Right lobe of liver (tissue), 6 donors: ENCODE data around the gene RASGRF2. TPM values are rescaled to one million over a fixed set of nuclear protein-coding genes. Genes with fewer than 3 reads are reported as not detected.

ENCODE experiments used
- ATAC-seq, 4 donors: fragments of 200-7000 bp; cut with Tn5 transposase; one replicate each; pipeline ENCODE4 v1.9.1; 2020; ENCODE audit warnings: mild to moderate bottlenecking in 4 of 4, moderate library complexity in 4 of 4
- DNase-seq, 3 donors: peaks; one replicate each; pipeline ENCODE4 v3.0.0-alpha.2; 2020
- H3K27ac ChIP-seq, 3 donors: fragments of 200-600 bp; one replicate each; pipeline ENCODE4 v1.8.0; 2022
- H3K27me3 ChIP-seq, 2 donors: fragments of 200-600 bp; one replicate each; pipeline ENCODE4 v1.8.0; 2022
- H3K36me3 ChIP-seq, 4 donors: fragments of 200-600 bp; sonication (generic) in 1 of 4; one replicate each; pipeline versions ENCODE4 v1.5.1 to v1.8.0; 2017 to 2022; ENCODE audit warnings: control low read depth in 1 of 4
- H3K4me1 ChIP-seq, 4 donors: fragments of 200-600 bp; sonication (generic) in 1 of 4; one replicate each; pipeline versions ENCODE4 v1.5.1 to v1.8.0; 2017 to 2022; ENCODE audit warnings: control low read depth in 1 of 4
- H3K4me3 ChIP-seq, 3 donors: fragments of 200-600 bp; one replicate each; pipeline ENCODE4 v1.8.0; 2022
- H3K9me3 ChIP-seq, 4 donors: fragments of 200-600 bp; sonication (generic) in 1 of 4; one replicate each; pipeline versions ENCODE4 v1.5.1 to v1.8.0; 2017 to 2022; ENCODE audit warnings: control low read depth in 1 of 4
- POLR2A ChIP-seq: fragments of 450-650 bp; IDR thresholded peaks from one replicate; pipeline ENCODE4 v1.6.1; 2017; ENCODE audit warnings: antibody characterized with exemption, mild to moderate bottlenecking
- whole genome bisulfite sequencing: methylation state at CpG from one replicate; pipeline ENCODE4 v1.1.6; 2018; ENCODE audit warnings: low coverage, low lambda C conversion rate; ENCODE audit not compliant: insufficient coverage; ENCODE audit errors: missing lambda C conversion rate; 5-methylcytosine and 5-hydroxymethylcytosine counted together
- intact Hi-C, 2 donors: fragments of 100-400 bp; cut with DNase I; formaldehyde crosslinking; loops; one replicate each; pipeline versions ENCODE4 v1.11.2 to v1.14.1; 2022
- total RNA-seq, 6 experiments: library from RNA; depleted of rRNA in 2 of 6; stranded (reverse); fragments of >200 nt in 2 of 6; fragmentation: NEBNext Ultra II Directional in 3 of 6; extraction: Animal tissue kit (Norgen Biotek cat#: 25700) in 3 of 6; gene quantifications; one replicate each; pipeline versions ENCODE4 v1.1.0 to v1.2.4, GENCODE V29; 2016 to 2023
- TF ChIP-seq, protein P1 (sequence below), 4 donors: fragments of 200-600 bp in 3 of 4; fragments of 450-650 bp in 1 of 4; IDR thresholded peaks; one replicate each; pipeline versions ENCODE4 v1.5.1 to v1.8.0; 2016 to 2022; ENCODE audit warnings: antibody characterized with exemption in 4 of 4, mild to moderate bottlenecking in 2 of 4
- donor health status: DM: no; HTN: yes; CAD: no.
- donor health status: DM: no; HTN: no; CAD: no.
- donor health status: DM: no; HTN: no; CAD: no.
- donor health status: DM: no; HTN: yes; CAD: no.
- donor health status: DM: no; HTN: yes; CAD: no.

The RASGRF2 gene
- total RNA-seq, 6 experiments from 2014 or later: 0.20 to 0.61 (median 0.36) TPM

DNA sequence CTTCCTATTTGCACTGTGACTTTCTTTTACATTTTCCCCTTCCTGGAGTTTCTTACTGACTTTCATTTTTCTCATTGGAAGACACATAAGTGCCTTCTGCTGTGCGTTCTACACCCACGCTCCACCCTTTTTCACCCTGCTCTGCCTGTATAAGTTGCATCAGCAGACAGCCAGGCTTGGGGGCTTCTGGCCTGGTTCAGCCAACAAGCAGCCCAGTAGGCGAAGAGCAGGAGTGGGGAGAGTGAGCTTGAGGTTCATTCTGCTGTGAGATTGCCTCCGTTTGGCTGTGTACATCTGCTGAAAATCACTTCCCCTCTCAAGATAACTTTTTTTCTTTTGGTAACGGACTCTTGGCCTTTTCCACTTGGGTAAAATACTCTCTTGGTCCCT lies 38.4 kb downstream of the RASGRF2 start:
- intact Hi-C loops: no loop called here
- no peaks in the 10 kb centered on the region for H3K36me3 ChIP-seq
- TF ChIP-seq POLR2A: no peak
- TF ChIP-seq, protein P1, sequence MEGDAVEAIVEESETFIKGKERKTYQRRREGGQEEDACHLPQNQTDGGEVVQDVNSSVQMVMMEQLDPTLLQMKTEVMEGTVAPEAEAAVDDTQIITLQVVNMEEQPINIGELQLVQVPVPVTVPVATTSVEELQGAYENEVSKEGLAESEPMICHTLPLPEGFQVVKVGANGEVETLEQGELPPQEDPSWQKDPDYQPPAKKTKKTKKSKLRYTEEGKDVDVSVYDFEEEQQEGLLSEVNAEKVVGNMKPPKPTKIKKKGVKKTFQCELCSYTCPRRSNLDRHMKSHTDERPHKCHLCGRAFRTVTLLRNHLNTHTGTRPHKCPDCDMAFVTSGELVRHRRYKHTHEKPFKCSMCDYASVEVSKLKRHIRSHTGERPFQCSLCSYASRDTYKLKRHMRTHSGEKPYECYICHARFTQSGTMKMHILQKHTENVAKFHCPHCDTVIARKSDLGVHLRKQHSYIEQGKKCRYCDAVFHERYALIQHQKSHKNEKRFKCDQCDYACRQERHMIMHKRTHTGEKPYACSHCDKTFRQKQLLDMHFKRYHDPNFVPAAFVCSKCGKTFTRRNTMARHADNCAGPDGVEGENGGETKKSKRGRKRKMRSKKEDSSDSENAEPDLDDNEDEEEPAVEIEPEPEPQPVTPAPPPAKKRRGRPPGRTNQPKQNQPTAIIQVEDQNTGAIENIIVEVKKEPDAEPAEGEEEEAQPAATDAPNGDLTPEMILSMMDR (IDR thresholded peaks at IDR 0.05): no peak
- no peaks in the 10 kb centered on the region for H3K4me1 ChIP-seq
- ATAC-seq (no peak), DNase-seq (no peak)
- no peak overlapping the region for H3K27ac ChIP-seq
- H3K9me3 ChIP-seq: no peaks in the 10 kb centered on the region
- 56% methylated on average over 4 of the region's 5 CpGs for WGBS
- H3K27me3 ChIP-seq: no peaks in the 10 kb centered on the region
- H3K4me3 ChIP-seq: no peak overlapping the region

DNA sequence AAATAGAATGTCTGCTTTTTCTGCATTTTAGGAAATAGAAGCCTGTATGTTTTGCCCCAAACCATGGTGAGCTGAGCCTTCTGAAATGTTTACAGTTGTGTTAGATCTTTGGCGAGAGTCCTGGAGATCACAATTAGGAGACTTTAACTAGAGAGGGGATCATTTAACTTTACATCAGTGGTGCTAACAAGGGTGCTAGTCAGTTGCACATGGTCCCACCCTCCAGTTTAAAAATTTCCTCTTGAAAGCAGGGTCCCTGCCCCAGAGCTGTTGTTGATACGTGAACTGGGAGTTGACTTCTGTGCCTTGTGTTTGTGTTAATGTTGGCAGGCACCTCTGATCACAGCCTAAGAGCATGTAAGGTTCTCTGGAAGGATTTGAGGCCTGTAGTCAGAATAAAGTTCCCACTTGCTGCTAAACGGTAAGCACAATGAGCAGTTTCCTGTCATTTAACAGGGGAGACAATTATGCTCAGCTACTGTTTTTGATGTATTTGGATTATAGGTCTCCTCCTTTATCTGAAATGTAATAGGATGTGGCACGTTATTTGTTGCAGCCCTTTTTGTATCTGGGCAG lies 43.7 kb downstream of the RASGRF2 start:
- no peak for ATAC-seq
- DNase-seq: no peak
- WGBS: 75% methylated on average over 2 of the region's 4 CpGs

DNA sequence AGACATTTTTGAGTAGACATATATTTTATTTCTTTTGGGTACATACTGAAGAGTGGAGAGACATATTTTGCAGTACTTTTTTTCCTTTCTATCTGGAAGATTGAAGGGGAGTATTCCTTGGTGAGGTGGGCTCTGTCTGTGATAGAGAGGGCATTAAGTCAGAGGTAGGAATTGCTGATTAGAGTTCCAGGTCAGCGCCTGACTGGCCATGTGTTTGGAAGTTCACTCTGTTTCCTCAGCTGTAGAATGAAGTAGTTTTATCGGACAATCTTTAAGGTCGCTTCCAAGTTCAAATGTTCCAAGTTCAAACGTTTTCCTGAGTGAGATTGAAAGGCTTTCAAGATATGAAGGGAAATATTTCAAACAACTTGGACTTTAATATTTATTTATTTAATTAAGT lies 45.5 kb downstream of the RASGRF2 start:
- WGBS: 72% methylated on average over 4 of the region's 4 CpGs
- no peak for ATAC-seq

More for the DNA sequence above, 43.7 kb downstream of the RASGRF2 start:
- Histone ChIP-seq H3K27ac (no peak overlapping the region), H3K9me3 (no peaks in the 10 kb centered on the region), H3K4me1 (no peaks in the 10 kb centered on the region), H3K27me3 (no peaks in the 10 kb centered on the region), H3K4me3 (no peak overlapping the region), H3K36me3 (no peaks in the 10 kb centered on the region)
- TF ChIP-seq POLR2A: no peak
- TF ChIP-seq, protein P1 (IDR thresholded peaks at IDR 0.05): no peak
- intact Hi-C loops: no loop called here

DNA sequence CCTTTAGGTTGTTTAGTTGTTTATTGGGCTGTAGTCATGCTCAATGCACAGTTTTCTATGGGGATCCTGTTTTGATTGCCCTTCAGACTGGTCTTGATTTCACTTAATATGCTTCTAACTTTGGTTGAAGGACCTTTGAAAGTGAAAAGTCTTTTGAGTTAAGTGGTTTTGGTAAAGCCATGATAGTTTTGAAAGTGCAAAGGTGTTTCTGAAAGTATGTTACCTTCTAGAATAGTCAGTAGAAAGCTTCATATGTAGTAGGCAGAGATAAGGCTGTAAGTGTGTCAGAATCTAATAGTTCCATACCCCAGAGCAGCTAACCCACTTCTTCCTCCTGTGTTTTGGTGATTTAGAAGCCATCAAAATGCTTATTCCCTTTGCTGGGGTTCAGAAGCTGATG lies 46.1 kb downstream of the RASGRF2 start:
- no peaks in the 10 kb centered on the region for H3K4me1 ChIP-seq
- no peaks in the 10 kb centered on the region for H3K27me3 ChIP-seq
- no peak for TF ChIP-seq POLR2A
- TF ChIP-seq, protein P1 (IDR thresholded peaks at IDR 0.05): no peak
- ATAC-seq: no peak
- no peaks in the 10 kb centered on the region for H3K9me3 ChIP-seq
- H3K36me3 ChIP-seq: no peaks in the 10 kb centered on the region
- H3K4me3 ChIP-seq: no peak overlapping the region
- no peak for DNase-seq
- no peak overlapping the region for H3K27ac ChIP-seq
- intact Hi-C loops: no loop called here

More for the DNA sequence above, 45.5 kb downstream of the RASGRF2 start:
- Histone ChIP-seq H3K4me3 (no peak overlapping the region), H3K27ac (no peak overlapping the region), H3K27me3 (no peaks in the 10 kb centered on the region), H3K9me3 (no peaks in the 10 kb centered on the region), H3K36me3 (no peaks in the 10 kb centered on the region), H3K4me1 (no peaks in the 10 kb centered on the region)
- intact Hi-C loops: no loop called here
- TF ChIP-seq, protein P1 (IDR thresholded peaks at IDR 0.05): no peak
- no peak for TF ChIP-seq POLR2A
- DNase-seq: no peak
